NCI-H2107 treated with DMSO at 0.1 percent for 48 hours (cell line): ENCODE results near the gene RGS8.

Experiments used
- DNase-seq: peaks from one replicate; lab custom pipeline; 2025; ENCODE audit not compliant: unreplicated experiment; lab: John Stamatoyannopoulos, UW

Gene RGS8, protein sequence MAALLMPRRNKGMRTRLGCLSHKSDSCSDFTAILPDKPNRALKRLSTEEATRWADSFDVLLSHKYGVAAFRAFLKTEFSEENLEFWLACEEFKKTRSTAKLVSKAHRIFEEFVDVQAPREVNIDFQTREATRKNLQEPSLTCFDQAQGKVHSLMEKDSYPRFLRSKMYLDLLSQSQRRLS

DNA sequence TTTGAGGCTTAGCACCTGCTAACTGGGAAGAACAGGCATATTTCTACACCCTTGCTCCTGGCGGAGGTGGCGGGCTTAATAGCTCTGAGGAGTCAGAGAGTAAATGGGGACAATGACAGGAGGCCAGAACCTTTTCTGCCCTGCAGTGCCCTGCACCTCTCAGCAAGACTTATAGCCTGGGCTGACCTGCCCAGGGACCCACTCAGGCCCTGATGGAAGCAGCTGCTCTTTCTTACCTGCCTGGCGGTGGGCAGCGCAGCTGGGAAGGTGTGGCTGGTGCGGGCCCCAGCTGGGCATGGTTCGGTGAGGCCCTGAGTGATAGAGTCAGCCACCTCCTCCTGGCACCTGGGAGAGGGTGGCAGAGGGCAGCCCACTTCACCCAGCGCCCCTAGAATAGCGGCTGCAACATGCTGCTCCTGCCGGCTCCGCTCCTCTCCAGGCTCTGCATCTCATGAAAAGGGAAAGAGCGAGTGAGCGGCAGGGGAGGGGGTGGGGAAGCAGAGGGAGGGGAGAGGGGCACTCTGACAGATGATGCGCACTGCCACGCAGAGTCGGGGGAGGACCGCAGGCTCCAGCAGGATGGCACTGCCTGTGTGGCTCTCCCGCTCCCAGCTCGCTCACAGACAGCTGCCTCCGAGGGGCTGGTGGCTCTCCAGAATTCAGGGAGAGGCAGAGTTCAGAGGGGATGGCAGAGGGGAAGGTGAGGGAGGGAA, at the start of gene RGS8:
Gene RGS8 (minus strand): TSS at position 472 of the 713 bp plus-strand sequence. CDS start 14,938 bp downstream, outside the sequence.
- peak; percentile 40 for DNase-seq

DNA sequence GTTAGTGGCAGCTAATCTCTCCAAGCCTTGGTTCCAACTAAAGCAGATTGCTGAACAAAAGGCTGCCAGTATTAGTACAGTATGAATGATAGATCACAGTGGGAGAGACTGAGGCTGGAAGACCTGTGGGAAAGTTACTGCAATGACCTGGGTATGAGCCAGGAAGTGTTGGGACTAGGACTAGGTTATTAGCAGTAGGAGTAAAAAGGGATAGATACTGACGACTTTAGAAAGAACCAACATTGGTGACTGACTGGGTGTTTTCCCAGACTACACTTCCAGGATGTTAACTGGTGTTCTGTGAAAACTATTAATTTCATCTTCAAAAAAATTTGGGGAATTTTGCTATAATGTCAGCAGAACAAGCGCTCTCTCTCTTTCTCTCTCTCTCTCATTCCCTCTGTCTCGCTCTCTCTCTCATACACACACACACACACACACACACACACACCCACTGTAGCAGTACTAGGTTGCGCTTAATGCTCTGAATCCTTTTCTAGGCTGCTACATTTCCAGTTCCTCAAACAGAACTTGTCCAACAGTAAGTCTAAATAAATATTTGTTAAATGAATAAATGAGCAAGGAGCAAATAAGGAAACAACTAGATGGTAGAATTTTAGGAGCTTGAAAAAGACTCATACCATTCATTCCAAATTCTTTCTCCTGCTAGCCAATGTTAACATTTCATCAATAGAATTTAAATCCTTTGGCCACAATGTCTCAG, 47.6 kb upstream of the RGS8 start:
- no peak for DNase-seq

DNA sequence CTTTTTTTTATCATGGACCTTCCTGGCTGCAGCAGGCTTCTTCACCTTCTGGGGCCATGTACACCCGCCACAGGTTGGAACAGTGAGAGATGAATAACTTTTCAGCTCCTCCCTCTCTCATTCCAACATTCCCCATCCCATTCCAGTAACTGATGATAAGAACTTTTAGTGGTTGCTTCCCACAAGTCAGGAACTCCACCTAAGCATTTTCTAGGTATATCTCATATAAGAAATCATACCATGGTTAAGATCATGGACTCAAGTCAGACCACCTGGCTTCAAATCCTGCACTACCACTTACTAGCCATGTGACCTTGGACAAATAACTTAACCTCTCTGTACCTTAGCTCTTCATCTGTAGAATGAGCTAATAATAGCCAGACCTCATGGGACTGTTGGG, 42.5 kb upstream of the RGS8 start:
- no peak for DNase-seq

DNA sequence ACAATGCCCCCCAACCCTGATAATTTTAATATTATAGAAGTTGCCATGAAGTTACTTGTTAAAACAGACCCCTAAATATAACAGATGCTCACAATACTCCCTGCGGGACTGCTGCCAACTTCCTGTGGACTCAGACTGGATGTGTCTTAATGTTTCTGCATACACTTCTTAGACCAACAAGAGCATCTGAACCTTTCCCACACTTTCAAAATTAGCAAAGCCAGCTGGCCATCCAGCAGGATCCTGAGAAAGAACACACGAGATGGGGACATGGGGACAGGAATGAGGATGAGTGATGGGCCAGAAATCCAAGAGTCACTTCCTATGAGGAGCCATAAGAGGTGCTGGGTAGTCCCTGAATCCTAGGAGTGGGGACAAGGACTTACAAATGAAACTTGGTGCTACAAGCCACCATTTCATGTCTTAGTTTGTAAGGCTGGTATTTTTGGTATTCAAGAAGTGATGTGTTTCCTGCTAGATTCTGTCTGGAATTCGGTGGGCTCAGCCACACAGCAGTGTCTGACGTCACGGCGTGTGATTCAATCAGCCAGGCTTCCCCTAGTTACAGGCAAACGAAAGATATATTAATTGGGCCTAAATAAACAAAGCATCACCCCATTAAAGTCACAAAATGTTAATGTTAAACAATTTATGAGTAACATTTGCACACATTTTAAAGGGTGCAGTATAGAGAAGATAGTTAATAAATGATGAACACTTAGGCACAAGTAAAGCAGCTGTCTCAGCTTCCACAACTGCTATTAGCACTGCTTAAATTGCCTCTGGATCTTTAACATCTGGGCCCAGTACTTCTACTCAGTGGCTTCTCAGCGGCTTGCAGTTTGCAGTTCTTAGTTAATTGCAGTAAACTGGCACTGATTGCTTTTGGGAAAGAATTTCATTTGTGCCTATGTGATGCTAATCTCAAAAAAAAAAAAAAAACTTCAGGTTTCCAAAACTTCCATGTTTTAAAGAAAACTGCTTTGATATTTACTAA, 41.2 kb upstream of the RGS8 start:
- no peak for DNase-seq

DNA sequence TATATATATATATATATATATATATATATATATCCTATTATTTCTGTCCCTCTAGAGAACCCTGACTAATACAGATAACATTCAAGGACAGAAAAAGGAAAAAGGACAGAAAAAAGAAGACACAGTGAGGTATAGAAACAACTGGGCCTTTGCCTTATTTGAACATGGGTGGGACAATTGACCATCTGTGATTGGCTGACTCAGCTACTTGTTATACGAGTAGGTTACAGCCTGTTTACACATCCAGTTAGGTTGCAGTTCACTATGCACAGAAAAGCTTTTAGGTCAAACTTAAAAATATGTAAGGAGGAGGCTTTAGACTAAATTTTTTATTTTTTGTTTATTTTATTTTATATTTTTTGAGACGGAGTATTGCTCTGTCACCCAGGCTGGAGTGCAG, 39.8 kb upstream of the RGS8 start:
- no peak for DNase-seq

DNA sequence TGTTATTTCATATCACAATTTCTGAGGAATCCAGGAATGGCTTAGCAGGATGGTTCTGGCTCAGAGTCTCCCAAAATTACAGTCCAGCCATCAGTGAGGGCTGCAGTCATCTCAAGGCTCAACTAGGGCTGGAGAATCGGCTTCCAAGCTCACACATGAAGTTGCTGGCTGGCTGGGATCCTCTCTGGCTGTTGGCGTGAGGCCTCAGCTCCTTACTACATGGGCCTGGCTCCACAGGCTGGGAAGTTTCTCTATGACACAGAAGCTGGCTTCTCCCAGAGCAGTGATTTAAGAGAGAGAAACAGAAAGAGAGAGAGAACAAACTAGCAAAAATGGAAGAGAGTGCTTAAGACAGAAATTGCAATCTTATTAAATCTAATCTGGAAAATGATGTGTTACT, 38.8 kb upstream of the RGS8 start:
- DNase-seq: no peak

DNA sequence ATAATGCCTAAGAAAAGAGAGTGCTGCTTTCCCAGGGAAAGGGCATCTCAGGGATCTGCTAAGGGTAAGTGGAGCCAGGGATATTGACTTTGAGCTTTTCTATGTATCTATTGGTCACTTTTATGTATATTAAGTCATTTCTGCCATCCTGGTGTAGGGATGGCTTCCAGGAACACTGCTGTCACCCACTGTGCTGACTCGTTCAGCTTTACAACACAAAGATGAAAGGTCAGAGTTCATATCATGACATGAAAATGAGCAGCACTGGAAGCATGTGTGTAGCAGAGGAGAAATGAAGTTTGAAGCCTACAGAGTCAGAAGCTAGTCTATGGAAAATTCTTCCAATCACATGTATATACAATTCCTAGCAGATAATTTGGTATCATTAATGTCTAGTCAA, 37.1 kb upstream of the RGS8 start:
- DNase-seq: no peak

DNA sequence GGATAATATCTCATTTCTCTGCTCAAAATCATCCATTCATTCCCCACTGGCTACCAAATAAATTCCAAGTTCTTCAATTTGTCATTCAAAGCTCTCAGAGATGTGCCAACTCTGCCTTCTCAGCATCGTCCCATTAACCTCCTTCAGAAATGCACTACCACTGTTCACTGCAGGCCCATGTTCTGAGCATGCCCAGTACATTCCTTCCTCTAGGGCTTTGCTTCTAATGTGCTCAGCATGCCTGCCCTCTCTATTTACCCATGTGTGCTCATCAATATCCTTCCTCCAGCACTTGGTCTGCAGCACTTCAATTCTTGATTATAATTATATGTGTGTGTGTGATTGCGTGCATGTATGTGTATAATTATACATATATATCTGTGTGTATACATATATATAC, 36.1 kb upstream of the RGS8 start:
- DNase-seq: no peak

DNA sequence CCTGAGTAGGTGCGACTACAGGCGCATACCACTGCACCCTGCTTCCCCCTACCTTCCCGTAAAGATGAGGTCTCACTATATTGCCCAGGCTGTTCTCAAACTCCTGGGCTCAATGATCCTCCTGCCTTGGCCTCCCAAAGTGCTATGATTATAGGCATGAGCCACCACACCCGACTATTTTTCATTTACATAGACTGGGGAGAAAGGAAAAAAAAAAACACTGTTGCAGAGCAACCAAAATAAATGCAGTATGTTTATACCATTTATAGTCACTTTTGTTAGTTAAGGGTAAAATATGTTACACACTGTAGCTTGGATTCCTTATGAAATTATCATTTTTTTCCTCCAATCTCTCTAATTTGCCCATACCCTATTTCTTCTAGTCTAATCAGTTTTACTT, 35.2 kb upstream of the RGS8 start:
- DNase-seq: no peak

DNA sequence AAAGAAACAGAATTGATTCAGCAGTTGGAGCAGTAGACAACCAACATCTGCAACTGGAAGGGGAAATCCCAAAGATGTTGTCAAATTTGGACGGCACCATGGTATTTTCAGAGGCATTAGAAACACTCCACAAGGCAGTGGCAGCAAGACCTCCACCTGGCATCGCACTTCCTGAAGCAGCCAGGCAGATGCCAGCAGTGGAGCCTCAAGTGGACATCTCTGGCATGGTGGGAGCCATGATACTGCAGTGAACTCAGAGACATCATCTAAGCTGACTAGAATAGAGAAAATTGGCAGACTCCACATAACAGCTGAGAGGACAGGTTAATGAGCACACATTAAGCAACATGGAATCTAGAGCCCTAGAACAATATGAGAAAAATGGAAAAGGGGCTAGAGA, 33.9 kb upstream of the RGS8 start:
- DNase-seq: no peak

DNA sequence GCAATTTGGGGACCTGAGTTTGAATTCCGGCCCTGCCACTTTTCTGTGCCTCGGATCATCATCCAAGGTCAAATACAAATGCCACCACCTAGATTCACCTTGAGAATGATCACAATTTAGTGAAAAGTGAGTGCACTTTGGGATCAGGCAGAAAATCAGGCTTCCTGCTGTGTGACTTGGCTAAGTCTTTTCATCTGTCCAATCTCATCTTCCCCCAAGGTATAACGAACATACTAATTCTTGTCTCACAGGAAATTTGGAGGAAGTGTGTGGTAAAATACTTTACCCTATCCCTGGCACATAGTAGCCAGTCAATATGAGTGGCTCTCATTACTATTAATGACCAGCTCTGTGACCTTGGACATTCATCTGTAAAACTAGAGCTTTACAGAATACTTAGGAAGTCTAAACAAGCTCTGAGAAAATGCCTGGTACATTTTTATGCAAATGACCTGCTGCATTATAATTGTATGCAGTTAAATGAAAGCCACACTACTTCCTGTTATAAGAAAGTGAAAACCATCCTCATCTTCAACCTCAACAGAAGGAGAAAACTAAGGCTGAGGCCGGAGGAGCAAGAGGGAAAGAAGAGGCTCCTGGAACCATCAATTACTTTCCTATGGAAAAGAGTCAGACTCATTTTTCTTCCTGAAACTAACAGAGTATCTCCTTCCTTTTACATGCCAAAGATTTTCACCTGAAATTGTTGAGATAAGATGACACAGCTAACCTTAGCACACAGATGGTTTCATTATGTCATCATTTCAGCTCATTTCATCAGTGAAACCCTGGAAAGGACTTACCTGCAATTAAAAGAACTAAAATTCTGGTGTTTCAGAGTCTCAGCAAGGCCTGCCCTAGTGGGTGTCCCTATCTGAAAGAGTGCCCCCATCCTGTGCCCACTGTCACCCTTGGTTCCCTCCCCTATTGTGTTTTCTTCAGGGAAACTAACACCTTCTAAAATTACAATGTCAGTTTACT, 32.6 kb upstream of the RGS8 start:
- no peak for DNase-seq

DNA sequence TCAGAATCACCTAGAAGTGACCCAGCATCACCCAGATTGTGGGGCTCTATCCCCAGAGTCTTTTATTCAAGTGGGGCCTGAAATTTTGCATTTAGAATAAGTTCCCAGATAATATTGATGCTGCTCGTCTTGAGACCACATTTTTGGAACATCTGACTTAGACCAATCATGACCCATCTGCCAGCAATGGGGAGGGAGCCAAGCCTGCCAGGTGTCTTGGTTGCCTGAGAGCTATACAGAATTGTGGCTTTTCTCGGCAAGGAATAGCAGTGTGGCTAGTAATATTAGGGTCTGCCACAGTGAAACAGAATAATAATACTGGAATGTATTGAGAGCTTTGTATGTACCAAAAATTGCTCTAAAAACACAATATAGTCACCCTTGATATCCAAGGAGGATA, 31.1 kb upstream of the RGS8 start:
- no peak for DNase-seq

DNA sequence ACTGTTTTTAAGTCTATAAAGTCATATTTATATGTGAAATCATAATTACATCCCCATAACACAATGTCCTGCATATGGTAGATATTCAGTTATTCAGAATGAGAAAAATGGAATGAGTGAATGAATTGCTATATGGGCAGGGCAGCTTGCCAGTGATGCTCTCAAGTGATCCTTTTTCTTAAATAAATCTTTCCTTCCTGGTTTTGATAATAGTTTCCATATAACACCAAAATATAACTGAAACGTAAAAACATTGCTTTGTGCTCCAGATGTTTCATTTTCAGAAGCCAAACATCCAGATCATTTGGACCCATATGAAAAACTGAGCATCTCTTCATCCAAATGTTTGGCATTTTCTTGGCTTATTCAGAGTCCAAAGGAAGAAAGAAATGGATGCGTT, 30.2 kb upstream of the RGS8 start:
- no peak for DNase-seq

DNA sequence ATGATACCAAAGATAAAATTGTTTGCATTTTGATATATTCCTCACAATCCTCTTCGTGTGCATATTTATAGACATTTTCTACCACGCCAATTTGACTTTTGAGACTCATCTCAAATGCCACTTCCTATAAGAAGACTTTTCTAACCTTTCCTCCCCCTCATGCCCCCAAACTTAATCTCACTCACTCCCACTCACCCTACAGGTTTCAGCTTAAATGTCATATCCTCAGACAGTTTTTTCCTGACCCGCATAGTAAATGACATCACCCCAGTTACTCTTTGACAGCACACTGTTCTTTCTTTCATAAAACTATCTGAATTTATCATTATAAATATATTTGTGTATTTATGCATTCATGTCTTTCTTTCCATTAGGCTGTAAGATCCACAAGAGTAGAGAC, 29.6 kb upstream of the RGS8 start:
- no peak for DNase-seq

DNA sequence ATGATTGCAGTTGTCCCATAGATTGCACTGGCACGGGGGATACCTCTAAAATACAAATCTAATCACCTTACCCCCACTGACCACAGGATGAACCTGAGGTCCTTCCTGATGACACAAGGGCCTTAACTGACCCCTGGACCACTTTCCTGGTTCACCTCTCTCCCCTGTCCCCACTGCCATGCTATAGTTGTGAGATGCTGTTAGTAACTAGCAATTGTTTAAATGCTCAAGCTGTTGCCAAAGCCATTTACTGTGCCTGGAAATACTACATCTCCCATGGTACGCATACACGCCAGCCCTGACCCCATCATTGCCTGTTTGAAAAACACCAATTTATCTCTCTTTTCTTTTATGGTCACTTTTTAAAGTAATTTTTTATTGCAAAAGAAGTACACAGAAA, 29.1 kb upstream of the RGS8 start:
- DNase-seq: no peak

DNA sequence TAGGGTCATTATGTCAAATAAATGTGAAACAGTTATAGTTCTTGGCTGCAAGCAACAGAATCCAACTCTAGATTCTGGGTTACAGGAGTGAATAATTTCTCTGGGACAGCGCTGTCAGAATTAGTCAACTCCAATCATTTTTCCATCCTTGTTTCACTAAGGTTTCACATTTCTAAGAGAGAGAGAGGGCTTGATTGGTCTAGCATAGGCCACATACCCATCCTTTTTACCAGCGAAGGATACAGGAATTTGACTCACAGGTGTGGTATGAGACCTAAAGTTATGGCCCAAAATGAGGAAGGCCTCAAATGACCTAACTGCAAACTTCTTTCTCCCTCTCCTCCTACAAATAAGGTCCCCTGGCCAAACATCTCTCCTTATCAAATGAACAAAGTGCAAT, 25.5 kb upstream of the RGS8 start:
- no peak for DNase-seq

DNA sequence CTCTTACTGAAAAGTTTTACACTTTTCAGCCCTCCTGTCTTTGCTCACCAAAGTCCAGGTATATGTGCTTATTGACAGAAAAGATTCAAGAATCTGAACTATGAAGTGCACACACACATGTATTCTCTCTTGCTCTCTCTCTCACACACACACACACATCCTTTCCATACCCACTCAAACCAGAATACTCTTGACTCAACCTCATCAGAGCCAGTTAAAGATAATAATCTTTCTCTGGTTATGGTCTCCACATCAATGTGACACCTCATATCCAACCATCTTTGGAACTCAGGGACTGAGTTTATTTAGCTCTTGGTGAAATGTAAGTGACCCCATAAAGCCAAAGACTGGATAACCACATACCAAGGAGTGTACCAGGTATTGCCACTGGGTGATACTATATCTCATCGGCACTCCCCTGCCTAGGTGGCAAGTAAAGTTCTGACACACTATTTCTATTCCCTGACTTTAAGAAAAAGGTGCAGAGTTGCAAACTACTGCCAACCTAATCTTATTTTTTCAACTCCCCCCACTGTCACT, 24.9 kb upstream of the RGS8 start:
- DNase-seq: no peak

DNA sequence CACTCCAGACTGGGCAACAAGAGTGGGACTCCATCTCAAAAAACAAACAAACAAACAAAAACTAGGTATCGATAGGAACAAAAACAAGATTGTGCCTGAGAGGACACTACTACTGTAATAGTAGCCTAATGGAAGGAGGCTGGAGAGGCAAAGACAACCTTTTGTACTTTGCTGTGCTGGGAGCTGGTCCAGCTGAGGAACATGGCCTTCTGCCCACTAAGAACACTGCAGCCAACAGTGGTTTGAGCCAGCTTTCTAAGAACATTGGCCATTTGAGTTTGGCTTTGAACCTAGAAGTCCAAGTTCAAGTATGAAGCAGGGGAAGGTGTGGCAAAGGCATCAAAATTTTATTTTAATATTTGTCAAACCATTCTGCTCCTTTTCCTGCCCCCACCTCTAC, 22.7 kb upstream of the RGS8 start:
- DNase-seq: no peak

DNA sequence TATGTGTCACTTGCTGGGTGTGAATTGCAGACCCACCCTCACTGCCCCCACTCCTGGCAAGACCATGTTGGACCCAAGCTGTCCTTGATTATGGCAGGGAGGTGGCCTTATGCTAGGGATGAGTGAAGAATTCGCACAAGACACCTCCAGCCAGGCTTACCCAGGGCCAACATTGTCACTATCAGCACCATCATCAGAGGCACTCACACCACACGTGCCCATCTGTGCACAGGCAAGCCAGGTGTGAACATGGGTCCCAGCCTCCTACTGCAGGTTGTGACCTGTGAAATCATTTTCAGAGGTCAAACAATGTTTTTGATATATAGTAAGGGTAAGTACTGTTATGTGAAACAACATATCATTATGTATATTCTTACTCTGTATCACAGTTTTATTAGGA, 20.3 kb upstream of the RGS8 start:
- DNase-seq: no peak

DNA sequence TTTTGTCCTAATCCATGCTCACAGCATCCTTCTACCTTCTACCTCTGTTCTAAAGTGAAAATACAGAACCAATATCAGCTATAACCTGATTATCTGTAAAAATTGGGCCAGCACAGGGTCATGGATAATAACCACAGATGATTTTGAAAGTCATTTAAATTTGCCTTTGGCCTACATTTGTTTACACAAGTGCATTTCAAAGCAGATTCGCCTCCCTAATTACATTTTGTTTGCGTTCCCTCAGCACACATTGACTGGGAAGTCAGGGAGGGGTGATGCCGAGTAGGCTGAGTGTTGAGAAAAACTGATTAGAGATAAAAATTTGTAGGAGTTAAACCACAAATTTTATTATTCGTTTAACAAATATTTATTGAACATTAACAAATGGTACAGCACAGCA, 19.2 kb upstream of the RGS8 start:
- DNase-seq: peak; percentile 22
